GM23338 (cell line): ENCODE measurements around the gene FDX1. TPM values are rescaled to one million over a fixed set of nuclear protein-coding genes. Genes with fewer than 3 reads are reported as not detected.
A peak's percentile ranks its signal among the peaks of the same experiment; 100 is the strongest.

Experiments used
- ATAC-seq: fragments of 200-7000 bp; cut with Tn5 transposase; 3 replicates; pipeline ENCODE4 v1.9.1; 2020
- DNase-seq: peaks from one replicate; pipeline ENCODE4 v3.0.0-alpha.2; 2015; ENCODE audit warnings: low spot score
- H2AFZ ChIP-seq: fragments of 200-600 bp; sonication (generic); 2 replicates; pipeline ENCODE4 v1.8.0; 2016; ENCODE audit warnings: antibody characterized with exemption, mild to moderate bottlenecking, moderate library complexity
- H3F3A ChIP-seq: fragments of 200-600 bp; sonication (generic); replicated peaks from 2 replicates; pipeline ENCODE4 v1.8.0; 2017; ENCODE audit warnings: antibody characterized with exemption, mixed run types, low read depth
- H3K27ac ChIP-seq: fragments of 200-600 bp; sonication (generic); 2 replicates; pipeline ENCODE4 v1.6.1; 2016; ENCODE audit warnings: low read depth
- H3K27me3 ChIP-seq: fragments of 200-600 bp; sonication (generic); 2 replicates; pipeline ENCODE4 v1.8.0; 2016; ENCODE audit warnings: mild to moderate bottlenecking, mixed run types, moderate library complexity; ENCODE audit not compliant: insufficient read depth
- H3K36me3 ChIP-seq: fragments of 200-600 bp; sonication (generic); 2 replicates; pipeline ENCODE4 v1.8.0; 2016; ENCODE audit warnings: mild to moderate bottlenecking; ENCODE audit not compliant: insufficient read depth
- H3K4me1 ChIP-seq: fragments of 200-600 bp; sonication (generic); 2 replicates; pipeline ENCODE4 v1.8.0; 2016; ENCODE audit warnings: mild to moderate bottlenecking, moderate library complexity; ENCODE audit not compliant: insufficient read depth
- H3K4me2 ChIP-seq: fragments of 200-600 bp; sonication (generic); 2 replicates; pipeline ENCODE4 v1.7.1; 2017; ENCODE audit warnings: mixed run types
- H3K4me3 ChIP-seq: fragments of 200-600 bp; sonication (generic); 2 replicates; pipeline ENCODE4 v1.6.1; 2016; ENCODE audit warnings: mixed run types
- H3K79me2 ChIP-seq: fragments of 200-600 bp; sonication (generic); replicated peaks from 2 replicates; pipeline ENCODE4 v1.8.0; 2017; ENCODE audit warnings: mild to moderate bottlenecking; ENCODE audit not compliant: insufficient read depth
- H3K9me2 ChIP-seq: fragments of 200-600 bp; sonication (generic); 2 replicates; pipeline ENCODE4 v1.8.0; 2017; ENCODE audit not compliant: insufficient read depth
- H4K20me1 ChIP-seq: fragments of 200-600 bp; sonication (generic); replicated peaks from 2 replicates; pipeline ENCODE4 v1.8.0; 2017; ENCODE audit warnings: mild to moderate bottlenecking; ENCODE audit not compliant: insufficient read depth
- H3K27ac Mint-ChIP-seq: 2 replicates; pipeline ENCODE4 v1.8.0; 2020; ENCODE audit warnings: inconsistent platforms, mild to moderate bottlenecking, moderate library complexity, mixed read lengths
- H3K27me3 Mint-ChIP-seq: 3 replicates; pipeline ENCODE4 v1.8.0; 2022; ENCODE audit warnings: low read depth, mild to moderate bottlenecking, moderate library complexity, mixed read lengths, inconsistent platforms; ENCODE audit not compliant: insufficient read depth, poor library complexity
- H3K36me3 Mint-ChIP-seq: 3 replicates; pipeline ENCODE4 v1.8.0; 2021; ENCODE audit warnings: low read depth, mild to moderate bottlenecking, inconsistent platforms, moderate library complexity, mixed read lengths
- H3K4me1 Mint-ChIP-seq: 3 replicates; pipeline ENCODE4 v1.8.0; 2020; ENCODE audit warnings: mild to moderate bottlenecking, inconsistent platforms, mixed read lengths
- H3K4me3 Mint-ChIP-seq: 3 replicates; pipeline ENCODE4 v1.8.0; 2021; ENCODE audit warnings: moderate library complexity, mild to moderate bottlenecking, inconsistent platforms, mixed read lengths
- H3K9me3 Mint-ChIP-seq: 3 replicates; pipeline ENCODE4 v1.8.0; 2020; ENCODE audit warnings: moderate library complexity, mild to moderate bottlenecking, inconsistent platforms, mixed read lengths
- CTCF ChIP-seq, 2 experiments: fragments of 200-600 bp in 1 of 2; sonication (generic) in 1 of 2; conservative IDR thresholded peaks; 2 replicates each; pipeline versions ENCODE4 v1.5.1 to v1.6.1; 2016 to 2017; ENCODE audit warnings: antibody characterized with exemption in 2 of 2, low read depth in 2 of 2, mild to moderate bottlenecking in 2 of 2, moderate library complexity in 1 of 2
- EZH2phosphoT487 ChIP-seq: fragments of 200-600 bp; sonication (generic); IDR thresholded peaks from one replicate; pipeline ENCODE4 v1.8.1; 2018; ENCODE audit warnings: antibody characterized with exemption; ENCODE audit not compliant: unreplicated experiment
- POLR2AphosphoS5 ChIP-seq: IDR thresholded peaks from 2 replicates; pipeline ENCODE4 v1.6.1; 2016; ENCODE audit warnings: antibody characterized with exemption, low read depth
- REST ChIP-seq: IDR thresholded peaks from one replicate; pipeline ENCODE4 v1.6.1; 2018; ENCODE audit warnings: antibody characterized with exemption; ENCODE audit not compliant: unreplicated experiment
- ZNF114 ChIP-seq: fragments of 250-450 bp; sonication (Bioruptor Pico); IDR thresholded peaks from 2 replicates; pipeline ENCODE4 v1.5.0; 2020; ENCODE audit warnings: mild to moderate bottlenecking, moderate library complexity
- ZNF462 ChIP-seq: fragments of 250-450 bp; sonication (Bioruptor Pico); IDR thresholded peaks from 2 replicates; pipeline ENCODE4 v1.5.0; 2020; ENCODE audit warnings: mild to moderate bottlenecking, moderate library complexity
- polyA plus RNA-seq: library from polyadenylated mRNA; unstranded; fragments of >200 nt; fragmentation: Nextera tagmentation; extraction: Ambion mirVana; gene quantifications from 2 replicates; pipeline ENCODE4 v1.2.1, GENCODE V29; 2016
- total RNA-seq: library from RNA; depleted of rRNA; stranded (reverse); fragments of >200 nt; shearing (Covaris generic); gene quantifications from 2 replicates; pipeline ENCODE4 v1.2.3, GENCODE V29; 2014

FDX1 gene
- total and polyA plus RNA-seq, 2 experiments from 2014 or later, result 11.1 to 15.9 TPM

GRCh38 chr11:110463153-110463552, 33.4 kb downstream of the FDX1 start:
- no peaks in the 10 kb centered on the region for H4K20me1 ChIP-seq
- H3K4me2 ChIP-seq, result no peak overlapping the region
- no peaks in the 10 kb centered on the region for H3K36me3 ChIP-seq
- no peaks in the 10 kb centered on the region for H3K27me3 Mint-ChIP-seq
- peak; percentile 98 for ATAC-seq
- no peak overlapping the region for H3K4me3 Mint-ChIP-seq
- peak; percentile 71 for DNase-seq
- no peak for TF ChIP-seq REST
- TF ChIP-seq CTCF (conservative IDR thresholded peaks at IDR 0.05; ENCODE audit: low read depth in 2 of 2), result peak; percentile 74 to 89
- H3K27ac Mint-ChIP-seq, result no peak overlapping the region
- H3K27ac ChIP-seq, result no peak overlapping the region
- H3K4me3 ChIP-seq, result no peak overlapping the region
- H2AFZ ChIP-seq, result no peak overlapping the region
- no peaks in the 10 kb centered on the region for H3K27me3 ChIP-seq
- H3K9me3 Mint-ChIP-seq, result no peaks in the 10 kb centered on the region
- H3K79me2 ChIP-seq, result no peaks in the 10 kb centered on the region
- no peaks in the 10 kb centered on the region for H3K36me3 Mint-ChIP-seq
- H3K4me1 Mint-ChIP-seq, result no peaks in the 10 kb centered on the region
- no peaks in the 10 kb centered on the region for H3K4me1 ChIP-seq
- no peaks in the 10 kb centered on the region for H3F3A ChIP-seq
- H3K9me2 ChIP-seq, result no peaks in the 10 kb centered on the region

GRCh38 chr11:110465231-110465630, 35.5 kb downstream of the FDX1 start:
- H3K27me3 ChIP-seq, result no peaks in the 10 kb centered on the region
- H3K27ac Mint-ChIP-seq, result no peak overlapping the region
- ATAC-seq (no peak), DNase-seq (no peak)
- H3F3A ChIP-seq, result no peaks in the 10 kb centered on the region
- no peaks in the 10 kb centered on the region for H3K36me3 ChIP-seq
- H3K9me3 Mint-ChIP-seq, result no peaks in the 10 kb centered on the region
- H2AFZ ChIP-seq, result no peak overlapping the region
- H3K4me3 Mint-ChIP-seq, result no peak overlapping the region
- H3K4me3 ChIP-seq, result no peak overlapping the region
- H4K20me1 ChIP-seq, result no peaks in the 10 kb centered on the region
- H3K79me2 ChIP-seq, result no peaks in the 10 kb centered on the region
- no peaks in the 10 kb centered on the region for H3K36me3 Mint-ChIP-seq
- no peak overlapping the region for H3K27ac ChIP-seq
- no peaks in the 10 kb centered on the region for H3K4me1 Mint-ChIP-seq
- no peak overlapping the region for H3K4me2 ChIP-seq
- no peaks in the 10 kb centered on the region for H3K4me1 ChIP-seq
- no peaks in the 10 kb centered on the region for H3K9me2 ChIP-seq
- H3K27me3 Mint-ChIP-seq, result no peaks in the 10 kb centered on the region
- no peak for TF ChIP-seq ZNF462 (CRISPR knock-in tag)
- TF ChIP-seq REST, result no peak
- no peak for TF ChIP-seq EZH2phosphoT487
- TF ChIP-seq ZNF114, result no peak
- no peak for TF ChIP-seq POLR2AphosphoS5
